ENCODE results near the gene TENT4A.

- TF ChIP-seq, protein P1, sequence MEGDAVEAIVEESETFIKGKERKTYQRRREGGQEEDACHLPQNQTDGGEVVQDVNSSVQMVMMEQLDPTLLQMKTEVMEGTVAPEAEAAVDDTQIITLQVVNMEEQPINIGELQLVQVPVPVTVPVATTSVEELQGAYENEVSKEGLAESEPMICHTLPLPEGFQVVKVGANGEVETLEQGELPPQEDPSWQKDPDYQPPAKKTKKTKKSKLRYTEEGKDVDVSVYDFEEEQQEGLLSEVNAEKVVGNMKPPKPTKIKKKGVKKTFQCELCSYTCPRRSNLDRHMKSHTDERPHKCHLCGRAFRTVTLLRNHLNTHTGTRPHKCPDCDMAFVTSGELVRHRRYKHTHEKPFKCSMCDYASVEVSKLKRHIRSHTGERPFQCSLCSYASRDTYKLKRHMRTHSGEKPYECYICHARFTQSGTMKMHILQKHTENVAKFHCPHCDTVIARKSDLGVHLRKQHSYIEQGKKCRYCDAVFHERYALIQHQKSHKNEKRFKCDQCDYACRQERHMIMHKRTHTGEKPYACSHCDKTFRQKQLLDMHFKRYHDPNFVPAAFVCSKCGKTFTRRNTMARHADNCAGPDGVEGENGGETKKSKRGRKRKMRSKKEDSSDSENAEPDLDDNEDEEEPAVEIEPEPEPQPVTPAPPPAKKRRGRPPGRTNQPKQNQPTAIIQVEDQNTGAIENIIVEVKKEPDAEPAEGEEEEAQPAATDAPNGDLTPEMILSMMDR (IDR thresholded peaks at IDR 0.05) = no peak
- TF ChIP-seq POLR2AphosphoS5 (IDR thresholded peaks at IDR 0.05) (no peak), POLR2A (IDR thresholded peaks at IDR 0.05) (no peak)
These were observed 12.4 kb upstream of the TENT4A start for GRCh38 chr5:6700685-6701355.
